HL-60/S4 treated with retinoic acid at 250 ng/mL for 4 days and 3 days (cell line): Measurements from ENCODE around the gene EYA2.
"Not testable (repeated sequence)": the region's sequence is repeated elsewhere in the genome, so short reads cannot be mapped to it uniquely, and the experiment has no call there.

Experiments used
- in situ Hi-C: fragments of 300-500 bp; cut with MboI; formaldehyde crosslinking; loops from 2 replicates; pipeline ENCODE4 v1.7.0; 2022; ENCODE audit warnings: low sequenced_read_pairs

The EYA2 gene

GRCh38 chr20:46951840-46952497 is 57.3 kb downstream of the EYA2 start:
- in situ Hi-C loops, result no loop called here

GRCh38 chr20:46953596-46953995 is 59.0 kb downstream of the EYA2 start:
- in situ Hi-C loops, result no loop called here

- in situ Hi-C loops, result no loop called here
Observed at GRCh38 chr20:46954490-46955038, 59.9 kb downstream of the EYA2 start.

- in situ Hi-C loops, result no loop called here
Observed at GRCh38 chr20:46955601-46956556, 61.2 kb downstream of the EYA2 start.

- in situ Hi-C loops, result no loop called here
Observed at GRCh38 chr20:46959081-46959692, 64.5 kb downstream of the EYA2 start.

GRCh38 chr20:46959821-46960220 is 65.2 kb downstream of the EYA2 start:
- in situ Hi-C loops, result no loop called here

- in situ Hi-C loops, result no loop called here
Observed at GRCh38 chr20:46960536-46960935, 65.9 kb downstream of the EYA2 start.

GRCh38 chr20:46961968-46962367 is 67.3 kb downstream of the EYA2 start:
- in situ Hi-C loops, result not testable (repeated sequence)

GRCh38 chr20:46962452-46963195 is 68.0 kb downstream of the EYA2 start:
- in situ Hi-C loops, result no loop called here

GRCh38 chr20:46963196-46963529 is 68.5 kb downstream of the EYA2 start:
- in situ Hi-C loops, result no loop called here

- in situ Hi-C loops, result no loop called here
Observed at GRCh38 chr20:46963758-46964617, 69.3 kb downstream of the EYA2 start.

- in situ Hi-C loops, result no loop called here
Observed at GRCh38 chr20:46964618-46965455, 70.2 kb downstream of the EYA2 start.

- in situ Hi-C loops, result no loop called here
Observed at GRCh38 chr20:46965477-46965876, 70.8 kb downstream of the EYA2 start.

- in situ Hi-C loops, result no loop called here
Observed at GRCh38 chr20:46967646-46968045, 73.0 kb downstream of the EYA2 start.

GRCh38 chr20:46970937-46971630 is 76.4 kb downstream of the EYA2 start:
- in situ Hi-C loops, result no loop called here

- in situ Hi-C loops, result no loop called here
Observed at GRCh38 chr20:46973766-46974165, 79.1 kb downstream of the EYA2 start.

- in situ Hi-C loops, result no loop called here
Observed at GRCh38 chr20:46974669-46975434, 80.2 kb downstream of the EYA2 start.

GRCh38 chr20:46975976-46976375 is 81.3 kb downstream of the EYA2 start:
- in situ Hi-C loops, result no loop called here
